HG03521 (cell line): ENCODE results near the gene BBS2.

ENCODE experiments used
- ATAC-seq: cut with Tn5 transposase; IDR thresholded peaks from one replicate; pipeline ENCODE4 v1.9.1; 2021; ENCODE audit warnings: mild to moderate bottlenecking, moderate library complexity; ENCODE audit not compliant: unreplicated experiment

BBS2 gene

GRCh38 chr16:56436258-56436657 lies 83.6 kb downstream of the BBS2 start:
- ATAC-seq, result no peak
